Glutamatergic neuron (in vitro differentiated cells): ENCODE data around the gene ZNF665. TPM values are rescaled to one million over a fixed set of nuclear protein-coding genes. Genes with fewer than 3 reads are reported as not detected.
"Not testable (repeated sequence)": the region's sequence is repeated elsewhere in the genome, so short reads cannot be mapped to it uniquely, and the experiment has no call there.

Experiments used
- DNase-seq: peaks from one replicate; pipeline ENCODE4 v3.0.0; 2022
- H3K27ac Mint-ChIP-seq: one replicate; pipeline ENCODE4 v1.8.0; 2020; ENCODE audit warnings: mild to moderate bottlenecking, mixed read lengths, inconsistent platforms; ENCODE audit not compliant: unreplicated experiment
- H3K27me3 Mint-ChIP-seq: one replicate; pipeline ENCODE4 v1.8.0; 2020; ENCODE audit warnings: mild to moderate bottlenecking, moderate library complexity, mixed read lengths, inconsistent platforms; ENCODE audit not compliant: unreplicated experiment
- H3K36me3 Mint-ChIP-seq: one replicate; pipeline ENCODE4 v1.8.0; 2020; ENCODE audit warnings: mild to moderate bottlenecking, mixed read lengths, inconsistent platforms; ENCODE audit not compliant: unreplicated experiment
- H3K4me1 Mint-ChIP-seq: one replicate; pipeline ENCODE4 v1.8.0; 2020; ENCODE audit warnings: mild to moderate bottlenecking, low read depth, mixed read lengths, inconsistent platforms; ENCODE audit not compliant: unreplicated experiment
- H3K4me3 Mint-ChIP-seq: one replicate; pipeline ENCODE4 v1.8.0; 2020; ENCODE audit warnings: mild to moderate bottlenecking, mixed read lengths, inconsistent platforms; ENCODE audit not compliant: unreplicated experiment
- H3K9me3 Mint-ChIP-seq: one replicate; pipeline ENCODE4 v1.8.0; 2020; ENCODE audit warnings: mild to moderate bottlenecking, moderate library complexity, mixed read lengths, inconsistent platforms; ENCODE audit not compliant: unreplicated experiment
- CTCF ChIP-seq: fragments of 200-600 bp; sonication (generic); IDR thresholded peaks from one replicate; pipeline ENCODE4 v1.5.0; 2021; ENCODE audit not compliant: partially characterized antibody, unreplicated experiment
- total RNA-seq: library from RNA; stranded (reverse); fragmentation: NEBNext Ultra II Directional; extraction: Animal tissue kit (Norgen Biotek cat#: 25700); gene quantifications from one replicate; pipeline ENCODE4 v1.2.1, GENCODE V29; 2021; ENCODE audit not compliant: unreplicated experiment

ZNF665 gene
- total RNA-seq, 1 donor from 2014 or later, result 1.1 TPM

GRCh38 chr19:53196777-53197396 lies 3.7 kb upstream of the ZNF665 start:
- TF ChIP-seq CTCF, result no peak
- Mint-ChIP-seq H3K4me3 (peak overlapping the region; percentile 94), H3K9me3 (peaks cover 15% of the 10 kb centered on the region), H3K27ac (peak overlapping the region; percentile 68), H3K36me3 (peaks cover 12% of the 10 kb centered on the region), H3K27me3 (peaks cover 5% of the 10 kb centered on the region), H3K4me1 (peaks cover 3% of the 10 kb centered on the region)
- DNase-seq, result peak; percentile 95

GRCh38 chr19:53195265-53195903 lies 2.2 kb upstream of the ZNF665 start:
- TF ChIP-seq CTCF, result peak; percentile 86
- Mint-ChIP-seq H3K27ac (no peak overlapping the region), H3K27me3 (peaks cover 5% of the 10 kb centered on the region), H3K4me1 (peaks cover 3% of the 10 kb centered on the region), H3K4me3 (peak overlapping the region; percentile 4), H3K36me3 (peaks cover 8% of the 10 kb centered on the region), H3K9me3 (peaks cover 10% of the 10 kb centered on the region)
- DNase-seq, result peak; percentile 65

- H3K36me3 Mint-ChIP-seq, result peaks cover 9% of the 10 kb centered on the region
- peaks cover 3% of the 10 kb centered on the region for H3K4me1 Mint-ChIP-seq
- no peak overlapping the region for H3K27ac Mint-ChIP-seq
- peak overlapping the region; percentile 81 for H3K4me3 Mint-ChIP-seq
- peaks cover 6% of the 10 kb centered on the region for H3K27me3 Mint-ChIP-seq
- TF ChIP-seq CTCF, result no peak
- H3K9me3 Mint-ChIP-seq, result peaks cover 8% of the 10 kb centered on the region
- no peak for DNase-seq
Measured at GRCh38 chr19:53193535-53194222, 521 bp upstream of the ZNF665 start.

GRCh38 chr19:53190253-53190652 lies 2.9 kb downstream of the ZNF665 start:
- Mint-ChIP-seq H3K27me3 (peaks cover 5% of the 10 kb centered on the region), H3K27ac (no peak overlapping the region), H3K4me1 (peaks cover 3% of the 10 kb centered on the region)

GRCh38 chr19:53189691-53190198 lies 3.4 kb downstream of the ZNF665 start:
- not testable (repeated sequence) for H3K27me3 Mint-ChIP-seq, H3K27ac Mint-ChIP-seq, H3K4me1 Mint-ChIP-seq, H3K9me3 Mint-ChIP-seq, H3K36me3 Mint-ChIP-seq, H3K4me3 Mint-ChIP-seq
- DNase-seq, result peak; percentile 24

More at GRCh38 chr19:53190253-53190652, 2.9 kb downstream of the ZNF665 start:
- peaks cover 4% of the 10 kb centered on the region for H3K9me3 Mint-ChIP-seq
- no peak for TF ChIP-seq CTCF
- no peak overlapping the region for H3K4me3 Mint-ChIP-seq
- peaks cover 5% of the 10 kb centered on the region for H3K36me3 Mint-ChIP-seq
- DNase-seq, result no peak

GRCh38 chr19:53185155-53185882 lies 7.8 kb downstream of the ZNF665 start:
- H3K36me3 Mint-ChIP-seq, result peaks cover 11% of the 10 kb centered on the region
- peak; percentile 27 for DNase-seq
- H3K9me3 Mint-ChIP-seq, H3K4me1 Mint-ChIP-seq, H3K4me3 Mint-ChIP-seq, H3K27ac Mint-ChIP-seq, H3K27me3 Mint-ChIP-seq: not testable (repeated sequence)
